Measurements from ENCODE around the gene HOXD4. TPM values are rescaled to one million over a fixed set of nuclear protein-coding genes. Genes with fewer than 3 reads are reported as not detected.

The HOXD4 gene
- total RNA-seq, 1 experiment from 2014 or later, result 0.61 TPM

DNA sequence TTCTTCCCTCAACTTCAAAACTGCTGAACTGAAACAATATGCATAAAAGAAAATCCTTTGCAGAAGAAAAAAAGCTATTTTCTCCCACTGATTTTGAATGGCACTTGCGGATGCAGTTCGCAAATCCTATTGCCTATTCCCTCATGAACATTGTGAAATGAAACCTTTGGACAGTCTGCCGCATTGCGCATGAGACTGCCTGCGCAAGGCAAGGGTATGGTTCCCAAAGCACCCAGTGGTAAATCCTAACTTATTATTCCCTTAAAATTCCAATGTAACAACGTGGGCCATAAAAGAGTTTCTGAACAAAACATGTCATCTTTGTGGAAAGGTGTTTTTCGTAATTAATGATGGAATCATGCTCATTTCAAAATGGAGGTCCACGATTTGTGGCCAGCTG lies 13.4 kb upstream of the HOXD4 start:
- Histone ChIP-seq H3K4me1 (ENCODE audit: control insufficient read depth in 1 of 2, insufficient read depth in 2 of 2, low read length in 2 of 2) (peaks cover 5 to 22% of the 10 kb centered on the region in 2 experiments; a peak in 3 of 4 replicates), H3K27me3 (ENCODE audit: insufficient read depth, low read length) (no peaks in the 10 kb centered on the region), H3K4me2 (ENCODE audit: low read length) (no peak overlapping the region), H3K79me2 (ENCODE audit: insufficient read depth, low read length) (no peaks in the 10 kb centered on the region), H3K36me3 (ENCODE audit: control insufficient read depth in 1 of 2, insufficient read depth in 2 of 2, low read length in 2 of 2) (no peaks in the 10 kb centered on the region), H3K9ac (ENCODE audit: low read length) (no peak overlapping the region), H4K20me1 (ENCODE audit: insufficient read depth) (no peaks in the 10 kb centered on the region), H3K9me3 (ENCODE audit: control insufficient read depth in 1 of 2, insufficient read depth in 1 of 2, low read depth in 1 of 2, low read length in 2 of 2) (no peaks in the 10 kb centered on the region), H3K27ac (ENCODE audit: low read depth, low read length) (no peak overlapping the region), H3K9me2 (ENCODE audit: insufficient read depth) (no peaks in the 10 kb centered on the region), H2AFZ (ENCODE audit: low read depth, low read length, poor library complexity, severe bottlenecking) (no peak overlapping the region), H3K4me3 (replicated peaks in 1 of 2; ENCODE audit: low read depth in 1 of 2, low read length in 2 of 2) (no peak overlapping the region)
- ATAC-seq (no peak), DNase-seq (ENCODE audit: low read depth, low spot score) (no peak)
- TF ChIP-seq JUND (IDR thresholded peaks at IDR 0.05) (no peak), SP1 (IDR thresholded peaks at IDR 0.05; ENCODE audit: low read depth) (no peak), POLR2A (IDR thresholded peaks at IDR 0.05; ENCODE audit: borderline replicate concordance, extremely low read depth, insufficient read depth, insufficient read length) (no peak), TCF7L2 (IDR thresholded peaks at IDR 0.05; ENCODE audit: borderline replicate concordance, extremely low read depth, insufficient read depth, insufficient read length) (no peak), ZNF274 (IDR thresholded peaks at IDR 0.05; ENCODE audit: low read depth, low read length) (no peak)
- intact Hi-C loops (cut with micrococcal nuclease), result no loop called here
- POLR2A ChIA-PET, result no interaction called here
- no TSS peak for BruUV-seq (replicated peaks)
- RAD21 ChIA-PET (ENCODE audit: low non-redundant PET in 1 of 2, low total read pairs in 2 of 2, uncharacterized antibody in 2 of 2, unreplicated experiment in 2 of 2), result interaction anchor here (1.3 kb wide), 2 partner anchors 317 kb away, joined by 3 read pairs; no protein-coding TSS in a partner anchor
- CTCF ChIA-PET, result interaction anchor here (1.1 to 1.4 kb wide), 3 partner anchors 11 to 515 kb away, joined by 4 read pairs; no protein-coding TSS in a partner anchor

DNA sequence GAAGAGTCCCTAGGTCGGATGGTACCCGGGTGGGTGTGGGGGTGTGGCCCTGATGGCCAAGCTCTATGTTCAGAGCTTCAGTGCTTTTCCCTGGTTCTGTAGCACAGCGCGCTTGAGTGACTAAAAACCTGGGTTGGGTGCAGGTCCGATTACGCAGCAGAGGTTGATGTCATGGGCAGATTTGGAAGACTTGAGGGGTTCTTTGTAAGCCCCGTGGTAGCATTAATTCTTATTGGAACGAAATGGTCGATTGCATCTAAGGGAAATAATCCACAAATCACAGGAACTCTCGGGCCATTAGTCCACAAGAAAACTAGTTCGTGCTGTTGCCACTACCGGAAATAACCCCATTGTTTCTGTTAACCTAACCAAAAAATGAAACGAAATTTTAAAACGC lies 12.8 kb upstream of the HOXD4 start:
- intact Hi-C loops (cut with micrococcal nuclease), result no loop called here
- CTCF ChIA-PET, result interaction anchor here (1.1 to 3.0 kb wide), 3 partner anchors 415 to 1011 kb away, joined by 3 to 38 read pairs (median 3); no protein-coding TSS in a partner anchor

More for the DNA sequence above, 12.8 kb upstream of the HOXD4 start:
- Histone ChIP-seq H4K20me1 (ENCODE audit: insufficient read depth) (no peaks in the 10 kb centered on the region), H3K9me2 (ENCODE audit: insufficient read depth) (no peaks in the 10 kb centered on the region), H2AFZ (ENCODE audit: low read depth, low read length, poor library complexity, severe bottlenecking) (no peak overlapping the region), H3K27me3 (ENCODE audit: insufficient read depth, low read length) (no peaks in the 10 kb centered on the region), H3K36me3 (ENCODE audit: control insufficient read depth in 1 of 2, insufficient read depth in 2 of 2, low read length in 2 of 2) (no peaks in the 10 kb centered on the region), H3K4me1 (ENCODE audit: control insufficient read depth in 1 of 2, insufficient read depth in 2 of 2, low read length in 2 of 2) (peaks cover 5 to 22% of the 10 kb centered on the region in 2 experiments; a peak in 3 of 4 replicates), H3K9me3 (ENCODE audit: control insufficient read depth in 1 of 2, insufficient read depth in 1 of 2, low read depth in 1 of 2, low read length in 2 of 2) (no peaks in the 10 kb centered on the region), H3K27ac (ENCODE audit: low read depth, low read length) (no peak overlapping the region), H3K79me2 (ENCODE audit: insufficient read depth, low read length) (no peaks in the 10 kb centered on the region), H3K4me2 (ENCODE audit: low read length) (no peak overlapping the region), H3K9ac (ENCODE audit: low read length) (no peak overlapping the region), H3K4me3 (replicated peaks in 1 of 2; ENCODE audit: low read depth in 1 of 2, low read length in 2 of 2) (no peak overlapping the region)
- no TSS peak for BruUV-seq (replicated peaks)
- ChIA-PET POLR2A (no interaction called here), RAD21 (ENCODE audit: low non-redundant PET in 1 of 2, low total read pairs in 2 of 2, uncharacterized antibody in 2 of 2, unreplicated experiment in 2 of 2) (interaction anchor here in 1 of 2 experiments (1.3 kb wide), 1 partner anchor 317 kb away, joined by 3 read pairs; no protein-coding TSS in a partner anchor)
- DNase-seq (ENCODE audit: low read depth, low spot score) (no peak), ATAC-seq (no peak)
- TF ChIP-seq, protein P1, sequence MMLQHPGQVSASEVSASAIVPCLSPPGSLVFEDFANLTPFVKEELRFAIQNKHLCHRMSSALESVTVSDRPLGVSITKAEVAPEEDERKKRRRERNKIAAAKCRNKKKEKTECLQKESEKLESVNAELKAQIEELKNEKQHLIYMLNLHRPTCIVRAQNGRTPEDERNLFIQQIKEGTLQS (IDR thresholded peaks at IDR 0.05), result no peak
- TF ChIP-seq, protein P2, sequence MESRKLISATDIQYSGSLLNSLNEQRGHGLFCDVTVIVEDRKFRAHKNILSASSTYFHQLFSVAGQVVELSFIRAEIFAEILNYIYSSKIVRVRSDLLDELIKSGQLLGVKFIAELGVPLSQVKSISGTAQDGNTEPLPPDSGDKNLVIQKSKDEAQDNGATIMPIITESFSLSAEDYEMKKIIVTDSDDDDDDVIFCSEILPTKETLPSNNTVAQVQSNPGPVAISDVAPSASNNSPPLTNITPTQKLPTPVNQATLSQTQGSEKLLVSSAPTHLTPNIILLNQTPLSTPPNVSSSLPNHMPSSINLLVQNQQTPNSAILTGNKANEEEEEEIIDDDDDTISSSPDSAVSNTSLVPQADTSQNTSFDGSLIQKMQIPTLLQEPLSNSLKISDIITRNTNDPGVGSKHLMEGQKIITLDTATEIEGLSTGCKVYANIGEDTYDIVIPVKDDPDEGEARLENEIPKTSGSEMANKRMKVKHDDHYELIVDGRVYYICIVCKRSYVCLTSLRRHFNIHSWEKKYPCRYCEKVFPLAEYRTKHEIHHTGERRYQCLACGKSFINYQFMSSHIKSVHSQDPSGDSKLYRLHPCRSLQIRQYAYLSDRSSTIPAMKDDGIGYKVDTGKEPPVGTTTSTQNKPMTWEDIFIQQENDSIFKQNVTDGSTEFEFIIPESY (IDR thresholded peaks at IDR 0.05; ENCODE audit: extremely low read depth, insufficient replicate concordance, low read length), result no peak
- TF ChIP-seq RAD21 (IDR thresholded peaks at IDR 0.05; ENCODE audit: low read depth), result no peak
- TF ChIP-seq TCF7L2 (IDR thresholded peaks at IDR 0.05; ENCODE audit: borderline replicate concordance, extremely low read depth, insufficient read depth, insufficient read length), result no peak
- TF ChIP-seq, protein P3, sequence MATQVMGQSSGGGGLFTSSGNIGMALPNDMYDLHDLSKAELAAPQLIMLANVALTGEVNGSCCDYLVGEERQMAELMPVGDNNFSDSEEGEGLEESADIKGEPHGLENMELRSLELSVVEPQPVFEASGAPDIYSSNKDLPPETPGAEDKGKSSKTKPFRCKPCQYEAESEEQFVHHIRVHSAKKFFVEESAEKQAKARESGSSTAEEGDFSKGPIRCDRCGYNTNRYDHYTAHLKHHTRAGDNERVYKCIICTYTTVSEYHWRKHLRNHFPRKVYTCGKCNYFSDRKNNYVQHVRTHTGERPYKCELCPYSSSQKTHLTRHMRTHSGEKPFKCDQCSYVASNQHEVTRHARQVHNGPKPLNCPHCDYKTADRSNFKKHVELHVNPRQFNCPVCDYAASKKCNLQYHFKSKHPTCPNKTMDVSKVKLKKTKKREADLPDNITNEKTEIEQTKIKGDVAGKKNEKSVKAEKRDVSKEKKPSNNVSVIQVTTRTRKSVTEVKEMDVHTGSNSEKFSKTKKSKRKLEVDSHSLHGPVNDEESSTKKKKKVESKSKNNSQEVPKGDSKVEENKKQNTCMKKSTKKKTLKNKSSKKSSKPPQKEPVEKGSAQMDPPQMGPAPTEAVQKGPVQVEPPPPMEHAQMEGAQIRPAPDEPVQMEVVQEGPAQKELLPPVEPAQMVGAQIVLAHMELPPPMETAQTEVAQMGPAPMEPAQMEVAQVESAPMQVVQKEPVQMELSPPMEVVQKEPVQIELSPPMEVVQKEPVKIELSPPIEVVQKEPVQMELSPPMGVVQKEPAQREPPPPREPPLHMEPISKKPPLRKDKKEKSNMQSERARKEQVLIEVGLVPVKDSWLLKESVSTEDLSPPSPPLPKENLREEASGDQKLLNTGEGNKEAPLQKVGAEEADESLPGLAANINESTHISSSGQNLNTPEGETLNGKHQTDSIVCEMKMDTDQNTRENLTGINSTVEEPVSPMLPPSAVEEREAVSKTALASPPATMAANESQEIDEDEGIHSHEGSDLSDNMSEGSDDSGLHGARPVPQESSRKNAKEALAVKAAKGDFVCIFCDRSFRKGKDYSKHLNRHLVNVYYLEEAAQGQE (IDR thresholded peaks at IDR 0.05; ENCODE audit: low read depth), result no peak
- TF ChIP-seq SRF (IDR thresholded peaks at IDR 0.05; ENCODE audit: low read depth), result no peak
- TF ChIP-seq POLR2A (IDR thresholded peaks at IDR 0.05; ENCODE audit: borderline replicate concordance, extremely low read depth, insufficient read depth, insufficient read length), result no peak
